GM21367 (cell line): ENCODE measurements around the gene NXPH4.

Source experiments
- ATAC-seq: cut with Tn5 transposase; IDR thresholded peaks from one replicate; pipeline ENCODE4 v1.9.1; 2021; ENCODE audit not compliant: unreplicated experiment

The NXPH4 gene

DNA sequence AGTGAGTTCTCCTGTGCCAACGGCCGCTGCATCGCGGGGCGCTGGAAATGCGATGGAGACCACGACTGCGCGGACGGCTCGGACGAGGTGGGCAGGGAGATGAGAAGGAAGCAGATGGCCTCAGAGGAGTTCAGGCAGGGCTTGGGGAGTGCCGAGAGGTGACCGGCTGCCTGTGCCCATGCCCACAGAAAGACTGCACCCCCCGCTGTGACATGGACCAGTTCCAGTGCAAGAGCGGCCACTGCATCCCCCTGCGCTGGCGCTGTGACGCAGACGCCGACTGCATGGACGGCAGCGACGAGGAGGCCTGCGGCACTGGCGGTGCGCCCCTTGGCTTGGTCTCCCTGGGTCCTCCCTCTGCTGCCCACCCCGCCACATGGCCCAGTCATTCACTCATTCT is 13.4 kb upstream of the NXPH4 start:
- no peak for ATAC-seq

DNA sequence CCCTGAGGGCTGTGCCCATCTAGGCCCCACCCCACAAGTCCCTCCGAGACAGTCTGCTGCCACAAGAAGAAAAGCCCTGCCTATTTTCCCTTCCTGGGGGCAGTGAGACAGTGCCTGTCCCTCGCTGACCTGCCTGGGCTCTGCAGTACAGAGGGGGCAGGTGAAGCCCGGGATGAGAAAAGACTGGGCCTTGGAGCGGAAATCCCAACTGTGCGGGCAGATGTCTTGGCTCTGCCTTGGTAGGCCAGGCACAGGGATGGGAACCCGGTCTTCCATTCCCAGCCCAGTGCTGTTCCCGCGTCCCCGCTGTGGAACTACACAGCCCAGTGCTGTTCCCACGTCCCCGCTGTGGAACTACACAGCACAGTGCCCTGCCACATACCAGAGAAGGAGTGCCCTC is 12.8 kb upstream of the NXPH4 start:
- no peak for ATAC-seq

DNA sequence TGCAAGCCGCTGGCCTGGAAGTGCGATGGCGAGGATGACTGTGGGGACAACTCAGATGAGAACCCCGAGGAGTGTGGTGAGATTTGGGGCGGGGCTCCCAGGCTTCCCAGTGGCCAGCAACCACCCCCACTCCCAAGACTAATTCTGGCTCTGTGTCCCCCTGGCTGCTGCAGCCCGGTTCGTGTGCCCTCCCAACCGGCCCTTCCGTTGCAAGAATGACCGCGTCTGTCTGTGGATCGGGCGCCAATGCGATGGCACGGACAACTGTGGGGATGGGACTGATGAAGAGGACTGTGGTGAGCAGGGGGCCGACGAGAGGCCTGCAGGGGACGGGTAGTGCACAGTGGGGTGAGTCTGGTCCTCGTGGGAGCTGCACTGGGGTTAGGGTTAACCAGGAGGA is 12.1 kb upstream of the NXPH4 start:
- ATAC-seq: no peak

DNA sequence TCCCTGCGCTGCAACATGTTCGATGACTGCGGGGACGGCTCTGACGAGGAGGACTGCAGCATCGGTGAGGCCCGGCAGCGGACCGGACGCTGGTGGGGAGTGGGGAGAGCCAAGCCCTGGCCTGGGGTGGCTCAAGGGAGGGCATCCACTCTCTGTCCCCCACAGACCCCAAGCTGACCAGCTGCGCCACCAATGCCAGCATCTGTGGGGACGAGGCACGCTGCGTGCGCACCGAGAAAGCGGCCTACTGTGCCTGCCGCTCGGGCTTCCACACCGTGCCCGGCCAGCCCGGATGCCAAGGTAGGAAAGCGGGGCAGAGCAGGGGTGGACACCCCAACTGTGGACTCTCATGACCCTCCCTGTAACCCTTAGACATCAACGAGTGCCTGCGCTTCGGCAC is 11.4 kb upstream of the NXPH4 start:
- no peak for ATAC-seq

GRCh38 chr12:57205931-57206330 is 10.7 kb upstream of the NXPH4 start:
- ATAC-seq: no peak

- ATAC-seq: no peak
Observed at GRCh38 chr12:57207731-57208630, 8.6 kb upstream of the NXPH4 start.

- no peak for ATAC-seq
Observed at GRCh38 chr12:57208631-57209282, 7.8 kb upstream of the NXPH4 start.

GRCh38 chr12:57209916-57210315 is 6.7 kb upstream of the NXPH4 start:
- ATAC-seq: no peak

DNA sequence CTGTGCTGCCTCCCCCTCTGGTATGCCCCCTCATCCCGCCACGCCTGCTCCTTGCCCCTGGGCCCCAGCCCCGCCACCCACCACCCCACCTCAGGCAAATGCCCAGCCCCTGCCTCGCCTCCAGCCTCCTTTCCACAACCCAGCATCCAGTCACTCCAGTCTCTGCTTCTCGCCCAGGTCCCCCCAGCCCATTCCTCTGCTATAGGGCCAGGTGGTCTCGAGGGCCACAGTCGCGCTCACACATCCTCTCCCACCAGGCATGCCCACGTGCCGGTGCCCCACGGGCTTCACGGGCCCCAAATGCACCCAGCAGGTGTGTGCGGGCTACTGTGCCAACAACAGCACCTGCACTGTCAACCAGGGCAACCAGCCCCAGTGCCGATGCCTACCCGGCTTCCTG is 6.1 kb upstream of the NXPH4 start:
- no peak for ATAC-seq

DNA sequence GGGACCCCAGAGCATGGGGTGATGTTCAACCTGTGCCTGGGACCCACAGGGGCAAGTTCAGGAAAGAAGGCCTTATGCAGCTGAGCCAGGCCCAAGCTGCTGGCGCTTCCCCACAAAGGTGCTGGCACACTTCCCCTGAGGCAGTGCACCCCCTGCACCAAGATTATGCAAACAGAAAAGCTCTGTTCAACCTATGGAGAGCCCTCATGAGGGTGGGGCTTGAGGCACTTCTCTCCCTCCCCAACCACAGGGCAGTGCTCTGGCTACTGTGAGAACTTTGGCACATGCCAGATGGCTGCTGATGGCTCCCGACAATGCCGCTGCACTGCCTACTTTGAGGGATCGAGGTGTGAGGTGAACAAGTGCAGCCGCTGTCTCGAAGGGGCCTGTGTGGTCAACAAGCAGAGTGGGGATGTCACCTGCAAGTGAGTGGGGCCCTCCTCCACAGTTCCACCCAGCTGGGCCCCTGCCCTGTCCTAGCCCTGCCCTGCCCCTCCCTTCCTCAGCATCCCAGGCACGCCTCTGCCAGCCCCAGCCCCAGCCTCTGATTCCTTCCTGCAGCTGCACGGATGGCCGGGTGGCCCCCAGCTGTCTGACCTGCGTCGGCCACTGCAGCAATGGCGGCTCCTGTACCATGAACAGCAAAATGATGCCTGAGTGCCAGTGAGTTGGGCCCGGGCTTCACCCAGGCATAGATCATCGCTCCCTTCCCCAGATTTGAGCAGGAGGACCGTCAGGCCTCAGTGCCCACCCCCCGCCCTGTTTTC is 5.5 kb upstream of the NXPH4 start:
- no peak for ATAC-seq

GRCh38 chr12:57211791-57212700 is 4.5 kb upstream of the NXPH4 start:
- ATAC-seq: no peak

GRCh38 chr12:57212701-57213057 is 3.9 kb upstream of the NXPH4 start:
- no peak for ATAC-seq

DNA sequence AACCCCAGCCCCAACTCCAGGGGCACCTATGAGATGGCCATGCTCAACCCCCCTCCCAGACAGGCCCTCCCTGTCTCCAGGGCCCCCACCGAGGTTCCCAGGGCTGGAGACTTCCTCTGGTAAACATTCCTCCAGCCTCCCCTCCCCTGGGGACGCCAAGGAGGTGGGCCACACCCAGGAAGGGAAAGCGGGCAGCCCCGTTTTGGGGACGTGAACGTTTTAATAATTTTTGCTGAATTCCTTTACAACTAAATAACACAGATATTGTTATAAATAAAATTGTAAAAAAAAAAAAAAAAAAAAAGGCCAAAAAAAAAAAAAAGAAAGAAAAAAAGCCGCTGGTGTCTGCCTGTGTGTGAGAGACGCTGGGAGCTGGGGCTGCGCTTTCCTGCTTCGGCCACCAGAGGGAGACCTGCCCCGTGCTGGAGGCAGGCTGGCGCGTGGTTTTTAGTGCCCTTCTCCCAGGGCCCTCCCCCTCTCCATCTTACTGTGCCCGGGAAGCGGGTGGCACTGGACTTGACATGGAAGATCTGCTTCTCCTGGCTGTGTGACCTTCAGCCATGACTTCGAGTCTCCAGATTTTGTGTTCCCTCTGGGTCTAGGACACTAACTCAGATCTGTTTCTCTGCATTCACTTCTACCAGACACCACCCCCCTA is 3.4 kb upstream of the NXPH4 start:
- ATAC-seq: no peak

- no peak for ATAC-seq
Observed at GRCh38 chr12:57213763-57214397, 2.7 kb upstream of the NXPH4 start.

GRCh38 chr12:57214398-57214781 is 2.2 kb upstream of the NXPH4 start:
- ATAC-seq: no peak

DNA sequence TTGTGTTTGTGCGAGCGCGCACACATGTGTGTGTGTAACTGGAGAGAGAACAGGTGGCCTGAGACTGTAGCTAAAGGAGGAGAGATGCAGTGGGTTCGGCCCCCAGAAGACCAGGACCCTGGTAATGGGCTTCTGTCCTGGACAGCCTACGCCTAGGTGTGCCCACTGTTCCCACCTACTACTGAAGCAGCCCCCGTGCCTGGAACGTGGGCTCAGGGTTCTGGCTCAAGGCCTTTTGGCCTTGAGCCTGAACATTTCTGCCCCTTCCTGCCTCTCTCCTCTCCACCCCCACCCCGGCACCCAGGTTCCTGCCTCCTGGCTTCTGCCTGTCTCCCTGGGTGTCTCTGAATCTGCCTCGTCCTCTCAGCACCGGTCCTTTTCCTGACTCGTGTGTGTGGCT is 1.5 kb upstream of the NXPH4 start:
- ATAC-seq: no peak

- no peak for ATAC-seq
Observed at GRCh38 chr12:57215668-57216013, 953 bp upstream of the NXPH4 start.

DNA sequence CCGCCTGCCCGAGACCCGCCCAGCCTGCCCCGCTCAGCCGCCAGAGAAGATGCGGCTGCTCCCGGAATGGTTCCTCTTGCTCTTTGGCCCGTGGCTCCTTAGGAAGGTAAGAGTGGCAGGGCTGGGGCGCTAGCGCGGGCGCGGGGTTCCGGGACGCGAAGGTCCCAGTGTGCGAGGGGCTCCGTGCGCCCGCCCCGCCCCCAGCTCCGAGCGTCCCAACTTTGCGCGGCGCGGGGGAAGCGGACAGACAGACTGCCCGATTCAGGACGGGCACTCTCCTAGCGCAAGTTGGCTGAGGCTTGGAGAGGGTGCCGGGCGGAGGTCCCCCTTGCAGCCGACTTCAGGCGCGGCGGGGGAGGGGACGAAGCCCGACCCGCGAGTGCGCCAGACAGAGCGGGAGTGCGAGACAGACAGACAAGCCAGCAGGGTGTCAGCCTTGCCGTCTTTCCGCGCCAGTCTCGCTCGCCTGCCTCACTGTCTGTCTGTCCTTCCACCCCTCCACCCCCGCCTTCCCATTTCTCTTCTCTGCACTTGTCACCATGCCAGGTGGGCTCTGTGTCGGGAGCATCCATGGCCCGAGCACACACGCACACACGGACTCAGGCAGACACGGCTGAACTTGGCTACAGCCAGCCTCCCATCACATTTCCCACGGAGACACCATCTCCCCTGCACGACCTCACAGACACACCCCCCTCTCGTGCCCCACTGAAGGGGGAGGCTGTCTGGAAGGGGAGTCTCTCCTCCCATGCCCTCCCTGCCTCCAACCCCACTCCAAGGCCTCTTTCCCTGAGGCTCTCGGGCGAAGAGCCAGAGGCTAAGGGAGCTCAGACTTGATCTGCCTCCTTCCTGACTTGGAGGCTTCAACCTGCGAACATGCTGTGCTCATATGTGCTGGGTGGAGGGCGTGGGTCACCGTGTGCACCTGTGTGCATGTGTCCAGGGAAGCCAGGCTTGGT is 606 bp downstream of the NXPH4 start:
- no peak for ATAC-seq
